H9 (cell line): ENCODE results near the gene NFIX. TPM values are rescaled to one million over a fixed set of nuclear protein-coding genes. Genes with fewer than 3 reads are reported as not detected.

Experiments
- DNase-seq: peaks from one replicate; pipeline ENCODE4 v3.0.0-alpha.2; 2017
- H2AFZ ChIP-seq: one replicate; pipeline ENCODE4 v1.6.1; 2013; ENCODE audit warnings: mild to moderate bottlenecking, low read length, control low read depth, moderate library complexity
- H2AK5ac ChIP-seq: 2 replicates; pipeline ENCODE4 v1.6.1; 2013; ENCODE audit warnings: low read length, control low read depth, mixed read lengths; ENCODE audit not compliant: insufficient read length
- H2BK120ac ChIP-seq: one replicate; pipeline ENCODE4 v1.6.1; 2013; ENCODE audit warnings: low read depth, mild to moderate bottlenecking, low read length, control low read depth, inconsistent platforms; ENCODE audit not compliant: poor library complexity, severe bottlenecking
- H2BK12ac ChIP-seq: 2 replicates; pipeline ENCODE4 v1.6.1; 2013; ENCODE audit warnings: low read length, control low read depth, mixed read lengths, low read depth; ENCODE audit not compliant: insufficient read length
- H2BK15ac ChIP-seq: 2 replicates; pipeline ENCODE4 v1.6.1; 2013; ENCODE audit warnings: low read depth, low read length, control low read depth
- H2BK20ac ChIP-seq: one replicate; pipeline ENCODE4 v1.6.1; 2013; ENCODE audit warnings: low read depth, mild to moderate bottlenecking, low read length, control low read depth, inconsistent platforms; ENCODE audit not compliant: poor library complexity, severe bottlenecking
- H2BK5ac ChIP-seq: 2 replicates; pipeline ENCODE4 v1.6.1; 2013; ENCODE audit warnings: low read length, control low read depth, mixed read lengths; ENCODE audit not compliant: insufficient read length
- H3K14ac ChIP-seq: 2 replicates; pipeline ENCODE4 v1.6.1; 2013; ENCODE audit warnings: low read length, control low read depth; ENCODE audit not compliant: insufficient read depth
- H3K18ac ChIP-seq: 2 replicates; pipeline ENCODE4 v1.6.1; 2013; ENCODE audit warnings: low read depth, mild to moderate bottlenecking, mixed read lengths, low read length, control low read depth; ENCODE audit not compliant: insufficient read length
- H3K23ac ChIP-seq: 2 replicates; pipeline ENCODE4 v1.6.1; 2013; ENCODE audit warnings: low read length, control low read depth, mixed read lengths, low read depth; ENCODE audit not compliant: insufficient read length
- H3K23me2 ChIP-seq: 2 replicates; pipeline ENCODE4 v1.6.1; 2013; ENCODE audit warnings: low read depth, mild to moderate bottlenecking, mixed read lengths, low read length, control low read depth; ENCODE audit not compliant: insufficient read length, poor library complexity, severe bottlenecking
- H3K27ac ChIP-seq: 2 replicates; pipeline ENCODE4 v1.5.1; 2013; ENCODE audit warnings: low read length, control low read depth, mixed read lengths, low read depth; ENCODE audit not compliant: insufficient read length
- H3K27me3 ChIP-seq: 2 replicates; pipeline ENCODE4 v1.6.1; 2013; ENCODE audit warnings: low read length, control low read depth, inconsistent platforms; ENCODE audit not compliant: insufficient read depth
- H3K4ac ChIP-seq: 2 replicates; pipeline ENCODE4 v1.6.1; 2013; ENCODE audit warnings: low read depth, mild to moderate bottlenecking, control low read depth, inconsistent platforms, low read length, moderate library complexity
- H3K4me1 ChIP-seq: 2 replicates; pipeline ENCODE4 v1.6.1; 2013; ENCODE audit warnings: low read length, control low read depth, inconsistent platforms; ENCODE audit not compliant: insufficient read depth
- H3K4me2 ChIP-seq: 2 replicates; pipeline ENCODE4 v1.6.1; 2013; ENCODE audit warnings: low read length, control low read depth, mixed read lengths; ENCODE audit not compliant: insufficient read length, insufficient read depth
- H3K56ac ChIP-seq: 2 replicates; pipeline ENCODE4 v1.6.1; 2013; ENCODE audit warnings: low read depth, mild to moderate bottlenecking, mixed read lengths, low read length, control low read depth; ENCODE audit not compliant: insufficient read length
- H3K79me1 ChIP-seq: 2 replicates; pipeline ENCODE4 v1.6.1; 2013; ENCODE audit warnings: low read depth, mild to moderate bottlenecking, moderate library complexity, low read length, control low read depth, inconsistent platforms; ENCODE audit not compliant: insufficient read depth, poor library complexity, severe bottlenecking
- H3K79me2 ChIP-seq: 2 replicates; pipeline ENCODE4 v1.6.1; 2013; ENCODE audit warnings: low read length, control low read depth, inconsistent platforms; ENCODE audit not compliant: insufficient read depth
- H3K9ac ChIP-seq: 2 replicates; pipeline ENCODE4 v1.6.1; 2013; ENCODE audit warnings: low read length, control low read depth, mixed read lengths; ENCODE audit not compliant: insufficient read length; ENCODE audit errors: extremely low read depth
- H3K9me3 ChIP-seq: one replicate; pipeline ENCODE4 v1.6.1; 2013; ENCODE audit warnings: low read depth, low read length, inconsistent platforms; ENCODE audit not compliant: control insufficient read depth
- H3T11ph ChIP-seq: one replicate; pipeline ENCODE4 v1.6.1; 2013; ENCODE audit warnings: mild to moderate bottlenecking, low read length, control low read depth, inconsistent platforms
- H4K20me1 ChIP-seq: one replicate; pipeline ENCODE4 v1.6.1; 2013; ENCODE audit not compliant: control insufficient read depth, insufficient read length, insufficient read depth
- H4K5ac ChIP-seq: 2 replicates; pipeline ENCODE4 v1.6.1; 2013; ENCODE audit warnings: low read depth, mild to moderate bottlenecking, mixed read lengths, low read length, control low read depth; ENCODE audit not compliant: insufficient read length
- H4K8ac ChIP-seq: replicated peaks from 2 replicates; pipeline ENCODE4 v1.6.1; 2013; ENCODE audit warnings: low read length, control low read depth, mixed read lengths, low read depth; ENCODE audit not compliant: insufficient read length
- H4K91ac ChIP-seq: 2 replicates; pipeline ENCODE4 v1.6.1; 2013; ENCODE audit warnings: low read depth, mild to moderate bottlenecking, moderate library complexity, mixed read lengths, low read length, control low read depth; ENCODE audit not compliant: insufficient read length
- H3K27ac Mint-ChIP-seq, 3 experiments: 2 replicates in 2 of 3; 3 replicates in 1 of 3; pipeline ENCODE4 v1.8.0; 2020 to 2021; ENCODE audit warnings: mixed read lengths in 3 of 3, mild to moderate bottlenecking in 1 of 3, moderate library complexity in 1 of 3
- H3K27me3 Mint-ChIP-seq: 2 replicates; pipeline ENCODE4 v1.8.0; 2021; ENCODE audit warnings: low read depth, mild to moderate bottlenecking, moderate library complexity, mixed read lengths
- H3K36me3 Mint-ChIP-seq, 3 experiments: 2 replicates in 2 of 3; 3 replicates in 1 of 3; pipeline ENCODE4 v1.8.0; 2020 to 2021; ENCODE audit warnings: low read depth in 3 of 3, mixed read lengths in 3 of 3; ENCODE audit not compliant: insufficient read depth in 1 of 3
- H3K4me1 Mint-ChIP-seq, 2 experiments: 2 replicates each; pipeline ENCODE4 v1.8.0; 2020; ENCODE audit warnings: mixed read lengths in 2 of 2
- H3K4me3 Mint-ChIP-seq, 2 experiments: 2 replicates in 1 of 2; 3 replicates in 1 of 2; pipeline ENCODE4 v1.8.0; 2020 to 2021; ENCODE audit warnings: mild to moderate bottlenecking in 2 of 2, mixed read lengths in 2 of 2, moderate library complexity in 1 of 2
- H3K9me3 Mint-ChIP-seq, 2 experiments: 2 replicates in 1 of 2; 3 replicates in 1 of 2; pipeline ENCODE4 v1.8.0; 2020; ENCODE audit warnings: mild to moderate bottlenecking in 2 of 2, mixed read lengths in 2 of 2, moderate library complexity in 1 of 2
- CTCF ChIP-seq: fragments of 200-600 bp; sonication (generic); conservative IDR thresholded peaks from 3 replicates; pipeline ENCODE4 v1.8.0; 2021; ENCODE audit warnings: antibody characterized with exemption, mild to moderate bottlenecking
- WGBS: extraction: QIAGEN DNeasy Blood & Tissue Kit; methylation state at CpG from one replicate; pipeline ENCODE4 v1.1.7; 2013; ENCODE audit warnings: missing lambda C conversion rate, low lambda C conversion rate, mixed read lengths; ENCODE audit not compliant: insufficient read length; ENCODE audit errors: extremely low coverage; 5-methylcytosine and 5-hydroxymethylcytosine counted together
- total RNA-seq: library from RNA; stranded (reverse); gene quantifications from 2 replicates; pipeline ENCODE4 v1.2.1, GENCODE V29; 2021

The NFIX gene
- total RNA-seq, 1 experiment from 2014 or later = 0.31 TPM

- Mint-ChIP-seq H3K36me3 (no peaks in the 10 kb centered on the region; a peak in 1 of 7 replicates), H3K27me3 (peaks cover 94% of the 10 kb centered on the region), H3K27ac (no peak overlapping the region), H3K4me1 (peaks cover 1 to 4% of the 10 kb centered on the region in 2 experiments), H3K9me3 (no peaks in the 10 kb centered on the region), H3K4me3 (no peak overlapping the region)
- Histone ChIP-seq H3K4ac (no peak overlapping the region), H3K27ac (no peak overlapping the region), H4K5ac (no peak overlapping the region), H2BK15ac (no peak overlapping the region), H4K91ac (no peak overlapping the region), H2BK12ac (no peak overlapping the region), H3K9ac (no peak overlapping the region), H4K8ac (no peak overlapping the region), H4K20me1 (no peaks in the 10 kb centered on the region), H3K79me1 (no peaks in the 10 kb centered on the region), H3K79me2 (no peaks in the 10 kb centered on the region), H2BK20ac (no peak overlapping the region), H3K56ac (no peak overlapping the region), H3K4me2 (no peak overlapping the region), H3K27me3 (peaks cover 21% of the 10 kb centered on the region; the same call in 1 of the 2 replicates), H3T11ph (no peak overlapping the region), H2AFZ (no peak overlapping the region), H3K14ac (no peak overlapping the region; the same call in 1 of the 2 replicates), H3K4me1 (no peaks in the 10 kb centered on the region), H3K23me2 (no peaks in the 10 kb centered on the region), H2BK5ac (no peak overlapping the region), H2BK120ac (no peak overlapping the region), H2AK5ac (no peak overlapping the region), H3K23ac (no peak overlapping the region), H3K9me3 (no peaks in the 10 kb centered on the region), H3K18ac (no peak overlapping the region)
- no peak for DNase-seq
- TF ChIP-seq CTCF = no peak
- WGBS = no CpG with 5 or more reads among the region's 4 CpGs
Measured at GRCh38 chr19:13045812-13046211, 50.5 kb downstream of the NFIX start.
